B cell (primary cell): Measurements from ENCODE around the gene SASH1.

ENCODE experiments used
- EZH2 ChIP-seq: IDR thresholded peaks from 2 replicates; pipeline ENCODE4 v1.6.1; 2012; ENCODE audit warnings: borderline replicate concordance, low read depth, mild to moderate bottlenecking, moderate library complexity, low read length; ENCODE audit not compliant: insufficient read depth, poor library complexity, severe bottlenecking
- TF ChIP-seq, protein P1 (sequence below): fragments of 200-600 bp; IDR thresholded peaks from one replicate; pipeline ENCODE4 v1.8.0; 2022; ENCODE audit warnings: antibody characterized with exemption, mild to moderate bottlenecking

DNA sequence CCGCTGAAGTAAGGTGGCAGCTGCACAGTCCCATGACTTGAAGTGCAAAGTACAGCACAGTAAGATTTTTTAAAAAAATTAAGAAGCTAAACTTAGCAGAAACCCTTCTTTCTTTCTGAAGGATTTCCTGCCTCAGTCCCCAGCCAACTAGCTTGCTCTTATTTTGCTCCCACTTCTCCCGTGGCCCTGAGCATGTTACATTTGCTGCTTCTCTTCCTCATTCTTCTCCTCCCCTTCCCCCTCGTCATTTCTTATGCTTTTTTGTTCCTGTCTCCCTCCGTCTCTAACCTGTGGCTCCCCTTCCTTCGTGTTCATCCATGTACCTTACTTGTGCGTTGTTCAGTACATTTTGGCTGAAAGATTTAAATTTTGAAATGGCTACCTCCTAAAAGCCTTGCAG, 123.0 kb downstream of the SASH1 start:
- no peak for TF ChIP-seq EZH2
- TF ChIP-seq, protein P1, sequence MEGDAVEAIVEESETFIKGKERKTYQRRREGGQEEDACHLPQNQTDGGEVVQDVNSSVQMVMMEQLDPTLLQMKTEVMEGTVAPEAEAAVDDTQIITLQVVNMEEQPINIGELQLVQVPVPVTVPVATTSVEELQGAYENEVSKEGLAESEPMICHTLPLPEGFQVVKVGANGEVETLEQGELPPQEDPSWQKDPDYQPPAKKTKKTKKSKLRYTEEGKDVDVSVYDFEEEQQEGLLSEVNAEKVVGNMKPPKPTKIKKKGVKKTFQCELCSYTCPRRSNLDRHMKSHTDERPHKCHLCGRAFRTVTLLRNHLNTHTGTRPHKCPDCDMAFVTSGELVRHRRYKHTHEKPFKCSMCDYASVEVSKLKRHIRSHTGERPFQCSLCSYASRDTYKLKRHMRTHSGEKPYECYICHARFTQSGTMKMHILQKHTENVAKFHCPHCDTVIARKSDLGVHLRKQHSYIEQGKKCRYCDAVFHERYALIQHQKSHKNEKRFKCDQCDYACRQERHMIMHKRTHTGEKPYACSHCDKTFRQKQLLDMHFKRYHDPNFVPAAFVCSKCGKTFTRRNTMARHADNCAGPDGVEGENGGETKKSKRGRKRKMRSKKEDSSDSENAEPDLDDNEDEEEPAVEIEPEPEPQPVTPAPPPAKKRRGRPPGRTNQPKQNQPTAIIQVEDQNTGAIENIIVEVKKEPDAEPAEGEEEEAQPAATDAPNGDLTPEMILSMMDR = no peak
